HepG2 (cell line): Measurements from ENCODE around the gene NEU1. TPM values are rescaled to one million over a fixed set of nuclear protein-coding genes. Genes with fewer than 3 reads are reported as not detected.
A peak's percentile ranks its signal among the peaks of the same experiment; 100 is the strongest.

Source experiments
- E2F2 ChIP-seq: sonication (generic); formaldehyde crosslinking; IDR thresholded peaks from 2 replicates; pipeline ENCODE4 v1.4.0; 2020; ENCODE audit warnings: missing genetic modification reagents, borderline replicate concordance
- EEA1 ChIP-seq: sonication (generic); formaldehyde crosslinking; IDR thresholded peaks from 2 replicates; pipeline ENCODE4 v1.5.1; 2020; ENCODE audit warnings: mild to moderate bottlenecking, missing genetic modification reagents, borderline replicate concordance
- HIC2 ChIP-seq: sonication (generic); formaldehyde crosslinking; IDR thresholded peaks from 2 replicates; pipeline ENCODE4 v1.9.0; 2022; ENCODE audit warnings: low read depth, missing genetic modification reagents
- KMT2A ChIP-seq: sonication (generic); formaldehyde crosslinking; IDR thresholded peaks from 2 replicates; pipeline ENCODE4 v1.4.0; 2020; ENCODE audit warnings: missing genetic modification reagents
- PREB ChIP-seq: sonication (generic); formaldehyde crosslinking; IDR thresholded peaks from 2 replicates; pipeline ENCODE4 v1.4.0; 2020; ENCODE audit warnings: missing genetic modification reagents
- RBM39 ChIP-seq: fragments of 200-400 bp; formaldehyde crosslinking; IDR thresholded peaks from one replicate; pipeline ENCODE4 v1.6.1; 2018; ENCODE audit warnings: antibody characterized with exemption, mild to moderate bottlenecking, low read depth, low read length; ENCODE audit not compliant: poor library complexity, severe bottlenecking
- SAP130 ChIP-seq: IDR thresholded peaks from 2 replicates; pipeline ENCODE4 v1.6.1; 2016; ENCODE audit warnings: low read depth
- SKI ChIP-seq: fragments of 450-650 bp; IDR thresholded peaks from one replicate; pipeline ENCODE4 v1.6.1; 2018; ENCODE audit warnings: mild to moderate bottlenecking; ENCODE audit not compliant: partially characterized antibody
- TFE3 ChIP-seq: IDR thresholded peaks from 2 replicates; pipeline ENCODE4 v1.6.1; 2016
- ZBTB20 ChIP-seq: sonication (generic); formaldehyde crosslinking; IDR thresholded peaks from 2 replicates; pipeline ENCODE4 v1.8.1; 2023; ENCODE audit warnings: missing genetic modification reagents, low read depth, mild to moderate bottlenecking, borderline replicate concordance
- ZBTB42 ChIP-seq: sonication (generic); formaldehyde crosslinking; IDR thresholded peaks from 2 replicates; pipeline ENCODE4 v1.5.0; 2020; ENCODE audit warnings: mild to moderate bottlenecking, missing genetic modification reagents
- ZFP37 ChIP-seq: sonication (generic); formaldehyde crosslinking; IDR thresholded peaks from 2 replicates; pipeline ENCODE4 v1.4.0; 2020; ENCODE audit warnings: missing genetic modification reagents, borderline replicate concordance
- ZFP41 ChIP-seq: sonication (generic); formaldehyde crosslinking; IDR thresholded peaks from 2 replicates; pipeline ENCODE4 v1.4.0; 2020; ENCODE audit warnings: mild to moderate bottlenecking, missing genetic modification reagents, borderline replicate concordance
- ZNF382 ChIP-seq: sonication (generic); formaldehyde crosslinking; IDR thresholded peaks from 2 replicates; pipeline ENCODE4 v1.5.0; 2020; ENCODE audit warnings: missing genetic modification reagents, mild to moderate bottlenecking, borderline replicate concordance
- ZNF629 ChIP-seq: sonication (generic); formaldehyde crosslinking; conservative IDR thresholded peaks from 2 replicates; pipeline ENCODE4 v1.5.0; 2020; ENCODE audit warnings: missing genetic modification reagents
- ZNF646 ChIP-seq: sonication (generic); formaldehyde crosslinking; IDR thresholded peaks from 2 replicates; pipeline ENCODE4 v1.9.0; 2021; ENCODE audit warnings: mild to moderate bottlenecking, missing genetic modification reagents
- polyA plus RNA-seq, 8 experiments: library from polyadenylated mRNA; depleted of rRNA in 3 of 8; stranded (reverse) in 7 of 8; unstranded in 1 of 8; fragments of >200 nt; fragmentation: Illumina TruSeq in 4 of 8; extraction: Trizol in 4 of 8; gene quantifications; 2 replicates each; pipeline versions ENCODE4 v1.2.1 to v1.2.3, GENCODE V29; 2011 to 2016; ENCODE audit warnings: low read depth in 4 of 8, missing spikeins in 1 of 8, mixed read lengths in 1 of 8; ENCODE audit not compliant: insufficient read depth in 1 of 8
- total RNA-seq, 5 experiments: library from RNA; depleted of rRNA; stranded (reverse); fragments of >200 nt; fragmentation: Illumina TruSeq; extraction: Trizol; gene quantifications; 2 replicates each; pipeline ENCODE4 v1.2.3, GENCODE V29; 2016; ENCODE audit warnings: low read depth in 1 of 5

NEU1 gene
- total and polyA plus RNA-seq, 2 of the 13 experiments (the other 11 are each of a cell fraction or from before 2014, with no cell fraction given) = 215 to 297 TPM

GRCh38 chr6:31827286-31828079 is 35.1 kb downstream of the NEU1 start, which contains the start of gene HSPA1B (continued):
- TF ChIP-seq RBM39 (peak; percentile 99), KMT2A (CRISPR knock-in tag) (peak; percentile 89), SKI (peak; percentile 30), ZFP37 (CRISPR knock-in tag) (no peak), ZNF382 (CRISPR knock-in tag) (no peak), EEA1 (CRISPR knock-in tag) (no peak), SAP130 (CRISPR knock-in tag) (peak; percentile 94), ZBTB20 (CRISPR knock-in tag) (peak; percentile 88), ZFP41 (CRISPR knock-in tag) (no peak), ZNF629 (CRISPR knock-in tag) (0 out of 2 replicates have a peak, but pooled peaks have one; percentile 11), PREB (CRISPR knock-in tag) (no peak), ZBTB42 (CRISPR knock-in tag) (peak; percentile 89; the same call in 1 of the 2 replicates), E2F2 (CRISPR knock-in tag) (peak; percentile 79; the same call in 1 of the 2 replicates), ZNF646 (CRISPR knock-in tag) (no peak; the same call in 1 of the 2 replicates), HIC2 (CRISPR knock-in tag) (peak; percentile 74), TFE3 (CRISPR knock-in tag) (peak; percentile 70)
